Left ventricle myocardium superior (tissue), 1 donor: ENCODE measurements around the gene FGR. TPM values are rescaled to one million over a fixed set of nuclear protein-coding genes. Genes with fewer than 3 reads are reported as not detected.

Experiments used
- ATAC-seq: fragments of 200-7000 bp; cut with Tn5 transposase; one replicate; pipeline ENCODE4 v1.9.1; 2020; ENCODE audit warnings: mild to moderate bottlenecking, moderate library complexity
- DNase-seq: peaks from one replicate; pipeline ENCODE4 v3.0.0-alpha.2; 2020
- intact Hi-C: fragments of 100-400 bp; cut with micrococcal nuclease; formaldehyde crosslinking; loops from one replicate; pipeline ENCODE4 v1.11.0; 2022
- total RNA-seq: library from RNA; stranded (reverse); fragmentation: NEBNext Ultra II Directional; extraction: Animal tissue kit (Norgen Biotek cat#: 25700); gene quantifications from one replicate; pipeline ENCODE4 v1.2.1, GENCODE V29; 2021
- donor health status: DM: no; HTN: yes; CAD: no; lungs with severe emphysema.

Gene FGR
- total RNA-seq, 1 donor from 2014 or later = 4.7 TPM

DNA sequence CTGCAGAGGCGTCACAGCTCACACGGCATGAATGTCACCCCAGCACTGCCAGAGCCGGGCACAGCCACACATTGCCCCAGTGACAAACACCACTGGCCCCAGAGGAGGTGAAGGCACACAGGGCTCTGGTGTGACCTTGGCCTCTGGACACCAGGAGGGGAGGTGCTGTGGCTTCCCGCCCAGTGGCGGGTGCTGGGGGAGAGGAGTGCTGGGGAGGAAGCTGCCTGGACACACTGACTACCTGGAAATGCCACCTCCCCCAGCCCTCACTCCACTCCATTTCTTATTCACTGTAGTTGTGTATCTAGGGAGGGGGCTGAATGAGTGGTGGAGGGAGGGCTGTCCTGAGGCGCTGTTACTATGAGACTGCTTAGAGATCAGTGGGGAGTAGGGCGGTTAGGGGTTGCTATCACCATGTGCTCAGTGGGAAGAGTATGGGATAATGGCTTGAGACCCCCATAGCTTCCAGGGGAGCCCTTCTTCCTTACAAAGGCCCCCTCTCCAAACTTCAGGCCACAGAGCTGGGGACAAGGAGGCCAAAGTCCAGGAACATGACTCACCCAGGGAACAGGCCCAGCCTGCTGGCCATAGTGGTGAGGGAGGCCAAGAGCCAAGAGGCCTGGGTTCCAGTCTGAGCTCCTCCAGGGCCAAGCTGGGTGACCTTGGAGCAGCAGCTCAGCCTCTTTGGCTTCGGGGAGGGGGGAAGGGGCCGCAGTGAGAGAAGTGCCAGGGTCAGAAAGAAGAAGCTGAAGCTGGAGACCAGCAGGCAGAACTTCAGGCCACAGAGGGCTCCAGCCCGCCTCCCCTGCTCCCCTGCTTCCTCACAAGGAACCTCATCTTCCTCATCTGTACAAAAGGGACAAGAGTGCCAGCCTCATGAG is 71.2 kb downstream of the FGR start:
- intact Hi-C loops = loop anchor here (5.0 kb wide), 1 partner anchor 38 kb away; the partner anchor contains the start of gene AHDC1
- DNase-seq = peak; percentile 85
- ATAC-seq = peak; percentile 58

DNA sequence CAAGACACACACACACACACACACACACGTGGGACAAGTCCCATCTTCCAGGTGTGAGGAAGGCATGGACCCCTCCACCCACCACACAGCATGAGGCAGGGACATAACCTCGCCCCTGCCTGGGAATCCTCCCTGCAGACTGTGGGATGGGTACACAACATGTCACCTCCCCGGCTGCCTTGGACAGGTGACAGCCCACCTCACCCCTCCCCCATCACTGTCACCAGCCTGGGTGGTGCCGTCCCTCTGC is 71.7 kb downstream of the FGR start:
- ATAC-seq = no peak
- no peak for DNase-seq
- intact Hi-C loops = loop anchor here (5.0 kb wide), 1 partner anchor 39 kb away; the partner anchor contains the start of gene AHDC1

DNA sequence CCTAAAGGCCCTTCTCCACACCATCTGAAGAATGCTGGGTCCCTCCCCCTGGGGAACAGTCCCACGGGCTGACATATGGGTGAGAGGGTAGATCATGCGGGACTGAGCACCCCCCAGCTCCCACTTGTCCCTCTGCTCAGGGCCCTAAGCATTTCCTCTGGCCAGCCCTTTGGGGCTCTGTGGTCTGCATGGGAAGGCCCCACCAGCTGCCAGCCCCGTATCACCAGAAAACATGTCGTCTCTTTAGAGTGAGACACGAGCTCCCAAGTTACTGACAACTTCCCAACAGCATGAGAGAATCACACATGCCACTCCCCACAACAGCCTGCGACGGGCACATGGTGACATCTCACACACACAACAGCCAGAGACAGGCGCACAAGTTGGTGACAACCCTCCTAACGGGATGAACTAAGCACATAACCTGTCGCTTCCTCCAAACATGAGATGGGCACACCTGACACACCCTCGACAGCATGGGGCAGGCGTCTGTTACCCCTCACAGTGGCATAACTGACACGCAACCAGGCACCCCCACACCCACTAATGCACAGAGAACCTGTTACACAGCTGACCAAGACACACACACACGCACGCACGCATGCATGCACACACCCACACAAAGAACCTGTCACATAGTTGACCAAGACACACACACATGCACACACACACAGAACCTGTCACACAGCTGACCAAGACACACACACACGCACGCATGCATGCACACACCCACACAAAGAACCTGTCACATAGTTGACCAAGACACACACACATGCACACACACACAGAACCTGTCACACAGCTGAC is 72.2 kb downstream of the FGR start:
- DNase-seq (peak; percentile 30), ATAC-seq (peak; percentile 1)
- intact Hi-C loops = loop anchor here (5.0 kb wide), 1 partner anchor 40 kb away; the partner anchor contains the start of gene AHDC1

Other genes starting within 250 kb of the FGR start
- gene GPR3, start 242.6 kb downstream of the FGR start, total RNA-seq = 0.12 TPM
- 59.1 TPM for gene WASF2, start 145.0 kb downstream of the FGR start, total RNA-seq
- gene AHDC1, start 31.0 kb downstream of the FGR start, total RNA-seq = 42.8 TPM
- gene IFI6, start 37.0 kb upstream of the FGR start, total RNA-seq = 34.5 TPM
- gene FAM76A, start 90.8 kb upstream of the FGR start, total RNA-seq = 12.3 TPM
- 23.7 TPM for gene STX12, start 138.0 kb upstream of the FGR start, total RNA-seq
- gene PPP1R8, start 195.6 kb upstream of the FGR start, total RNA-seq = 25.8 TPM
- 5.7 TPM for gene THEMIS2, start 237.4 kb upstream of the FGR start, total RNA-seq